Erythroblast (primary cell): ENCODE results near the gene DDA1.

Source experiments
- DNase-seq, 2 experiments: peaks; one replicate each; lab custom pipeline; 2025; lab: John Stamatoyannopoulos, UW
- GATA1 ChIP-seq: IDR thresholded peaks from 2 replicates; pipeline ENCODE4 v1.6.1; 2011; ENCODE audit warnings: low read depth, mild to moderate bottlenecking, control low read depth, low read length, moderate library complexity
- POLR2A ChIP-seq: IDR thresholded peaks from 2 replicates; pipeline ENCODE4 v1.6.1; 2011; ENCODE audit warnings: mild to moderate bottlenecking, low read length

Gene DDA1

GRCh38 chr19:17333611-17334413 is 24.4 kb downstream of the DDA1 start:
- TF ChIP-seq POLR2A (no peak), GATA1 (no peak)
- peak; percentile 67 to 72 for DNase-seq

GRCh38 chr19:17334414-17335409 is 25.3 kb downstream of the DDA1 start, which contains the start of gene ANO8:
ANO8 (minus strand) TSS chr19:17334855; CDS start chr19:17334670, 185 bp downstream.
- DNase-seq, result peak; percentile 99

GRCh38 chr19:17335575-17335974 is 26.2 kb downstream of the DDA1 start:
- TF ChIP-seq GATA1 (no peak), POLR2A (no peak)
- DNase-seq, result peak in 1 of 2 experiments; percentile 48

More at GRCh38 chr19:17334414-17335409, 25.3 kb downstream of the DDA1 start, which contains the start of gene ANO8:
- no peak for TF ChIP-seq POLR2A
- TF ChIP-seq GATA1, result no peak

- no peak for TF ChIP-seq GATA1
- peak; percentile 63 for TF ChIP-seq POLR2A
- peak; percentile 98 to 99 for DNase-seq
Measured at GRCh38 chr19:17336872-17337674, 27.7 kb downstream of the DDA1 start, which contains the start of gene GTPBP3. GTPBP3 (plus strand) TSS chr19:17337553; CDS start chr19:17337612, 59 bp downstream.

GRCh38 chr19:17337675-17338432 is 28.5 kb downstream of the DDA1 start:
- TF ChIP-seq POLR2A (peak; percentile 29), GATA1 (no peak)
- peak; percentile 68 to 69 for DNase-seq

- DNase-seq, result no peak
- TF ChIP-seq POLR2A (no peak), GATA1 (no peak)
Measured at GRCh38 chr19:17338433-17339078, 29.2 kb downstream of the DDA1 start.

GRCh38 chr19:17339088-17339741 is 29.9 kb downstream of the DDA1 start:
- TF ChIP-seq POLR2A (no peak), GATA1 (no peak)
- DNase-seq, result peak in 1 of 2 experiments; percentile 37

GRCh38 chr19:17340302-17340870 is 31.0 kb downstream of the DDA1 start:
- TF ChIP-seq GATA1 (no peak), POLR2A (no peak)
- peak; percentile 71 to 76 for DNase-seq

- TF ChIP-seq GATA1 (no peak), POLR2A (no peak)
- DNase-seq, result no peak
Measured at GRCh38 chr19:17340871-17341357, 31.6 kb downstream of the DDA1 start.

GRCh38 chr19:17341386-17341785 is 32.0 kb downstream of the DDA1 start:
- DNase-seq, result no peak
- TF ChIP-seq POLR2A (no peak), GATA1 (no peak)

GRCh38 chr19:17341845-17342244 is 32.5 kb downstream of the DDA1 start:
- TF ChIP-seq POLR2A (no peak), GATA1 (no peak)
- no peak for DNase-seq
